ENCODE data around the gene COG8. TPM values are rescaled to one million over a fixed set of nuclear protein-coding genes. Genes with fewer than 3 reads are reported as not detected.

The COG8 gene
- total RNA-seq, 1 donor from 2014 or later = 46.2 TPM

DNA sequence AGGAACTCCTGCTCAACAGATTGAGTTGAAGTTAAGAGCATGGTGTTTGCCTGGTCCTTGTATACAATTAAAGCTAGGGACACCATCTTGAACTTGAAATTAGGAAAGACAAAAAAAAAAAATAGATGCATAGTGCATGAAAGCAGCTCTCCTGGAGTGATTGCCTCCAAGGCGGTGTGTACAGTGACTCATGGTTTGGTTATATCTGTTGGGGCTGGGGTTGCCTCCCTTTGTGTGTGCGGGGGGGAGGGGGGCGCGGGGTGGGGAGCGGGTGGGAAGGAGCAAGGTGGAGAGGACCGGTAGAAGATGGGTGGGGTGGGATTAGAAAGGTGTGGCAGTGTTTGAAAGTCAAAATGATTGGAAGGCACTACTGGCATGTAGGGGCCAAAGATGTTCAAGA, 8.9 kb upstream of the COG8 start:
- no peaks in the 10 kb centered on the region for H3K27me3 ChIP-seq
- DNase-seq (ENCODE audit: extremely low spot score in 2 of 2) = no peak
- H3K27ac ChIP-seq = no peak overlapping the region
- TF ChIP-seq POLR2A (IDR thresholded peaks at IDR 0.05) (no peak), CTCF (IDR thresholded peaks at IDR 0.05) (no peak), POLR2AphosphoS5 (IDR thresholded peaks at IDR 0.05; ENCODE audit: insufficient read depth in 1 of 2, low read depth in 1 of 2) (no peak)
- no peak overlapping the region for H3K4me3 ChIP-seq
- peaks cover 0 to 6% of the 10 kb centered on the region in 2 donors for H3K36me3 ChIP-seq
- no peaks in the 10 kb centered on the region for H3K4me1 ChIP-seq
- intact Hi-C loops (cut with DNase I) = no loop called here
- no peaks in the 10 kb centered on the region for H3K9me3 ChIP-seq

- intact Hi-C loops (cut with DNase I) = no loop called here
- H3K27ac ChIP-seq = no peak overlapping the region
Measured at GRCh38 chr16:69346683-69347082, 7.3 kb upstream of the COG8 start.

DNA sequence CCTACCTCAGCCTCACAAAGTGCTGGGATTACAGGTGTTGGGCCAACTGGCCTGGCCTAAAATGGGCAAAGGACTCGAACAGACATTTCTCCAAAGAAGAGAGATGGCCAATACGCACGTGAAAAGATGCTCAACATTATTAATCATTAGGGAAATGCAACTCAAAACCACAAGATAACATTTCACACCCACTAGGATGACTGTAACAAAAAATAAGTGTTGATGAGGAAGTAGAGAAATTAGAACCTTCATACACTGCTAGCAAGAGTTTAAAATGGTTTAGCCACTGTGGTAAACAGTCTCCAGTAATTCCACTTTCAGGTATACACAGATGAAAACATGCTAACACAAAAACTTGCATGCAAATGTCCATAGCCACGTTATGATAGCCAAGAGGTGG, 6.6 kb upstream of the COG8 start:
- DNase-seq (ENCODE audit: extremely low spot score in 2 of 2) = no peak
- H3K9me3 ChIP-seq = no peaks in the 10 kb centered on the region
- H3K4me3 ChIP-seq = no peak overlapping the region
- H3K4me1 ChIP-seq = peaks cover 3% of the 10 kb centered on the region
- intact Hi-C loops (cut with DNase I) = no loop called here
- H3K36me3 ChIP-seq = peaks cover 0 to 24% of the 10 kb centered on the region in 2 donors
- no peak for TF ChIP-seq CTCF (IDR thresholded peaks at IDR 0.05)
- TF ChIP-seq POLR2A (IDR thresholded peaks at IDR 0.05) = no peak
- no peak for TF ChIP-seq POLR2AphosphoS5 (IDR thresholded peaks at IDR 0.05; ENCODE audit: insufficient read depth in 1 of 2, low read depth in 1 of 2)
- H3K27me3 ChIP-seq = no peaks in the 10 kb centered on the region
- H3K27ac ChIP-seq = no peak overlapping the region

More at GRCh38 chr16:69346683-69347082, 7.3 kb upstream of the COG8 start:
- DNase-seq (ENCODE audit: extremely low spot score in 2 of 2) = no peak
- Histone ChIP-seq H3K9me3 (no peaks in the 10 kb centered on the region), H3K27me3 (no peaks in the 10 kb centered on the region), H3K4me3 (no peak overlapping the region), H3K36me3 (peaks cover 0 to 19% of the 10 kb centered on the region in 2 donors), H3K4me1 (no peaks in the 10 kb centered on the region)
- no peak for TF ChIP-seq POLR2AphosphoS5 (IDR thresholded peaks at IDR 0.05; ENCODE audit: insufficient read depth in 1 of 2, low read depth in 1 of 2)
- TF ChIP-seq CTCF (IDR thresholded peaks at IDR 0.05) = no peak
- TF ChIP-seq POLR2A (IDR thresholded peaks at IDR 0.05) = no peak

DNA sequence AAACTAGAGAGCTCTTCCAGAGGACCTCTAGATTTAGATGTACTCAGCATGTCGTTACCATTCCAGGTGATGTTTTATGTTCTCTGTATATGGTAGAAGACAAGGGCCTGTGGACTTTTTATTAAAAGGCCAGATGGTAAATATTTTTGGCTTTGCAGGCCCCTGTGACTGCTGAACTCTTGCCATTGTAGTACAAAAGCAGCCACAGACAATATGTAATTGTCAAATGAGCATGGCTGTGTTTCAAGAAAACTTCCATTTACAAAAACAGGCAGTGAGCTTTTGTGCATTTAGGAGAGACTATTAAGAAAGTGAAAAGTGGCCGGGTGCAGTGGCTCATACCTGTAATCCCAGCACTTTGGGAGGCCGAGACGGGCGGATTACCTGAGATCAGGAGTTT, 4.8 kb upstream of the COG8 start:
- H3K36me3 ChIP-seq = peaks cover 0 to 21% of the 10 kb centered on the region in 2 donors
- H3K9me3 ChIP-seq = no peaks in the 10 kb centered on the region
- H3K27me3 ChIP-seq = no peaks in the 10 kb centered on the region
- intact Hi-C loops (cut with DNase I) = no loop called here
- DNase-seq (ENCODE audit: extremely low spot score in 2 of 2) = no peak
- peaks cover 14% of the 10 kb centered on the region for H3K4me1 ChIP-seq
- H3K4me3 ChIP-seq = no peak overlapping the region
- TF ChIP-seq POLR2AphosphoS5 (IDR thresholded peaks at IDR 0.05; ENCODE audit: insufficient read depth in 1 of 2, low read depth in 1 of 2) (no peak), CTCF (IDR thresholded peaks at IDR 0.05) (no peak), POLR2A (IDR thresholded peaks at IDR 0.05) (no peak)
- no peak overlapping the region for H3K27ac ChIP-seq

GRCh38 chr16:69340095-69340644, 806 bp upstream of the COG8 start:
- no peaks in the 10 kb centered on the region for H3K9me3 ChIP-seq
- intact Hi-C loops (cut with DNase I) = no loop called here
- DNase-seq (ENCODE audit: extremely low spot score in 2 of 2) = no peak
- TF ChIP-seq CTCF (IDR thresholded peaks at IDR 0.05) (no peak), POLR2A (IDR thresholded peaks at IDR 0.05) (no peak), POLR2AphosphoS5 (IDR thresholded peaks at IDR 0.05; ENCODE audit: insufficient read depth in 1 of 2, low read depth in 1 of 2) (no peak)
- H3K27ac ChIP-seq = peak overlapping the region; percentile 87
- H3K4me1 ChIP-seq = peaks cover 39% of the 10 kb centered on the region
- peaks cover 0 to 36% of the 10 kb centered on the region in 2 donors for H3K36me3 ChIP-seq
- H3K4me3 ChIP-seq = peak overlapping the region; percentile 82 to 93
- H3K27me3 ChIP-seq = no peaks in the 10 kb centered on the region

Measured in vagina (tissue), 2 donors.